Common myeloid progenitor, CD34-positive (primary cell): ENCODE results near the gene RAB14.
A peak's percentile ranks its signal among the peaks of the same experiment; 100 is the strongest.
"Not testable (repeated sequence)": the region's sequence is repeated elsewhere in the genome, so short reads cannot be mapped to it uniquely, and the experiment has no call there.

Source experiments
- CTCF ChIA-PET: fragments of 350-600 bp; sonication (Branson Sonifier 250); formaldehyde crosslinking; loops from one replicate; lab custom pipeline; 2021; ENCODE audit warnings: antibody characterized with exemption; lab: Charles Lee
- POLR2A ChIA-PET: fragments of 350-600 bp; sonication (Branson Sonifier 250); formaldehyde crosslinking; loops from one replicate; lab custom pipeline; 2021; ENCODE audit warnings: antibody characterized with exemption; lab: Charles Lee
- DNase-seq, 3 donors: peaks; one replicate each; pipeline versions ENCODE4 v3.0.0 to v3.0.0-alpha.2; 2013
- H3K27ac ChIP-seq, 2 experiments: 1 replicate in 1 of 2; 2 replicates in 1 of 2; pipeline ENCODE4 v1.7.0; 2013; ENCODE audit warnings: inconsistent platforms in 2 of 2, low read length in 2 of 2, mild to moderate bottlenecking in 2 of 2, low read depth in 1 of 2, moderate library complexity in 1 of 2; ENCODE audit not compliant: severe bottlenecking in 2 of 2, insufficient read depth in 1 of 2, poor library complexity in 1 of 2
- H3K27me3 ChIP-seq, 5 experiments: replicated peaks in 2 of 5; 1 replicate in 3 of 5; 2 replicates in 2 of 5; pipeline versions ENCODE4 v1.6.1 to v1.7.0; 2013; ENCODE audit warnings: low read length in 4 of 5, mild to moderate bottlenecking in 2 of 5, moderate library complexity in 2 of 5, inconsistent platforms in 1 of 5; ENCODE audit not compliant: insufficient read depth in 5 of 5, control insufficient read depth in 4 of 5
- H3K36me3 ChIP-seq, 4 experiments: 1 replicate in 2 of 4; 2 replicates in 2 of 4; pipeline versions ENCODE4 v1.6.1 to v1.7.0; 2013; ENCODE audit warnings: low read length in 3 of 4, control low read depth in 1 of 4, mild to moderate bottlenecking in 1 of 4; ENCODE audit not compliant: control insufficient read depth in 4 of 4, insufficient read depth in 4 of 4
- H3K4me1 ChIP-seq, 4 experiments: 1 replicate in 3 of 4; 2 replicates in 1 of 4; pipeline versions ENCODE4 v1.6.1 to v1.7.1; 2013; ENCODE audit warnings: low read length in 3 of 4, mild to moderate bottlenecking in 3 of 4, control low read depth in 1 of 4, inconsistent platforms in 1 of 4, moderate library complexity in 1 of 4; ENCODE audit not compliant: control insufficient read depth in 4 of 4, insufficient read depth in 4 of 4; ENCODE audit errors: control extremely low read depth in 1 of 4
- H3K4me3 ChIP-seq, 7 experiments: 1 replicate in 4 of 7; 2 replicates in 3 of 7; pipeline versions ENCODE4 v1.5.1 to v1.7.0; 2013; ENCODE audit warnings: mild to moderate bottlenecking in 7 of 7, low read length in 6 of 7, moderate library complexity in 6 of 7, inconsistent platforms in 2 of 7, low read depth in 2 of 7, control low read depth in 1 of 7; ENCODE audit not compliant: insufficient read depth in 4 of 7, control insufficient read depth in 1 of 7; ENCODE audit errors: extremely low read depth in 1 of 7
- H3K9me3 ChIP-seq, 5 experiments: 1 replicate in 4 of 5; 2 replicates in 1 of 5; pipeline versions ENCODE4 v1.6.1 to v1.7.1; 2013; ENCODE audit warnings: low read length in 4 of 5, mild to moderate bottlenecking in 2 of 5, inconsistent platforms in 1 of 5, low read depth in 1 of 5, moderate library complexity in 1 of 5; ENCODE audit not compliant: control insufficient read depth in 4 of 5, insufficient read depth in 2 of 5; ENCODE audit errors: control extremely low read depth in 1 of 5
- WGBS: methylation state at CpG from one replicate; pipeline ENCODE4 v1.1.5; 2013; ENCODE audit not compliant: insufficient coverage; 5-methylcytosine and 5-hydroxymethylcytosine counted together

Gene RAB14

GRCh38 chr9:121138973-121139372, 62.7 kb downstream of the RAB14 start:
- no peaks in the 10 kb centered on the region for H3K27me3 ChIP-seq
- no peaks in the 10 kb centered on the region for H3K4me1 ChIP-seq
- CTCF ChIA-PET: no interaction called here
- 80% methylated on average over 1 of the region's 3 CpGs for WGBS
- H3K9me3 ChIP-seq: no peaks in the 10 kb centered on the region
- POLR2A ChIA-PET: no interaction called here
- no peak for DNase-seq
- no peak overlapping the region for H3K27ac ChIP-seq
- H3K36me3 ChIP-seq: peaks cover 42 to 90% (median 74%) of the 10 kb centered on the region in 4 experiments
- no peak overlapping the region for H3K4me3 ChIP-seq

GRCh38 chr9:121138561-121138960, 63.1 kb downstream of the RAB14 start:
- Histone ChIP-seq H3K27ac (no peak overlapping the region), H3K4me3 (no peak overlapping the region), H3K4me1 (peaks cover 0 to under 1% (median 0%) of the 10 kb centered on the region in 4 experiments), H3K27me3 (no peaks in the 10 kb centered on the region), H3K36me3 (peaks cover 43 to 90% (median 72%) of the 10 kb centered on the region in 4 experiments), H3K9me3 (no peaks in the 10 kb centered on the region)
- POLR2A ChIA-PET: no interaction called here
- no peak for DNase-seq
- CTCF ChIA-PET: interaction anchor here (1.0 kb wide), 1 partner anchor 14 kb away, joined by 3 read pairs; no protein-coding TSS in a partner anchor

DNA sequence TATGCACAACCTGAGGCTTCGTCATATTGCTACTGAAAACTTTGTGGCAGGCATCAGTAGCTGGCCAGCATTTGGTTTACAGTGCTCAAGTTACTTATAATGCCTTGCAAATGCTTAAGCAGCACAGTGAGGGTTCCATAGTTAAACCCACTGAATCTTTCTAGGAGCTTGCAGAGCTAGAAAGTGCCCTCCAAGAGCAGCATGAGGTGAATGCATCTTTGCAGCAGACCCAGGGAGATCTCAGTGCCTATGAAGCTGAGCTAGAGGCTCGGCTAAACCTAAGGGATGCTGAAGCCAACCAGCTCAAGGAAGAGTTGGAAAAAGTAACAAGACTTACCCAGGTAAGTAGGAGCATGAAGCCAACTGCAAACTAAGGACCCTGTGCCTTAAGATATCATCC, 66.0 kb downstream of the RAB14 start:
- no peaks in the 10 kb centered on the region for H3K27me3 ChIP-seq
- POLR2A ChIA-PET: interaction anchor here (0.7 kb wide), 1 partner anchor 13 kb away, joined by 3 read pairs; no protein-coding TSS in a partner anchor
- WGBS: 100% methylated on average over 2 of the region's 2 CpGs
- H3K4me3 ChIP-seq: no peak overlapping the region
- peaks cover 29 to 67% (median 50%) of the 10 kb centered on the region in 4 experiments for H3K36me3 ChIP-seq
- peaks cover 0 to 13% (median 2%) of the 10 kb centered on the region in 4 experiments for H3K4me1 ChIP-seq
- CTCF ChIA-PET: interaction anchor here (1.3 kb wide), 1 partner anchor 12 kb away, joined by 4 read pairs; no protein-coding TSS in a partner anchor
- no peak for DNase-seq
- H3K9me3 ChIP-seq: peaks cover 0 to 3% (median 0%) of the 10 kb centered on the region in 5 experiments
- H3K27ac ChIP-seq: no peak overlapping the region

DNA sequence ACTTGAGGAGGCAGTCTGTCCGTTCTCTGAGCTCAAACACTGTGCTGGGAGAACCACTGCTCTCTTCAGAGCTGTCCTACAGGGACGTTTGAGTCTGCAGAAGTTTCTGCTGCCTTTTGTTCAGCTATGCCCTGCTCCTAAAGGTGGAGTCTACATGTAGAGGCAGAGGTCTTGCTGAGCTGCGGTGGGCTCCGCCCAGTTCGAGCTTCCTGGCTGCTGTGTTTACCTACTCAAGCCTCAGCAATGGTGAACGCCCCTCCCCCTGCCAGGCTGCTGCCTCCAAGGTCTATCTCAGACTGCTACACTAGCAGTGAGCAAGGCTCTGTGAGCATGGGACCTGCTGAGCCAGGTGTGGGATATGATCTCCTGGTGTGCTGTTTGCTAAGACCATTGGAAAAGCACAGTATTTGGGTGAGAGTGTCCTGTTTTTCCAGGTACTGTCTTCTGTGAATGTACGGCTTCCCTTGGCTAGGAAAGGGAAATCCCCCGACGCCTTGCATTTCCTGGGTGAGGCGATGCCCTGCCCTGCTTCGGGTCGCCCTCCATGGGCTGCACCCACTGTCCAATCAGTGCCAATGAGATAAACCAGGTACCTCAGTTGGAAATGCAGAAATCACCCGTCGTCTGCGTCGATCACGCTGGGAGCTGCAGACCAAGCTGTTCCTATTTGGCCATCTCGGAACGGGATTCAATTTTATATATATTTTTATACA, 68.4 kb downstream of the RAB14 start:
- Histone ChIP-seq H3K9me3 (peaks cover 0 to 3% (median 0%) of the 10 kb centered on the region in 5 experiments), H3K4me3 (peak overlapping the region in 2 of 7 experiments; percentile 5 to 28), H3K27me3 (no peaks in the 10 kb centered on the region), H3K27ac (peak overlapping the region in 1 of 2 experiments; percentile 47), H3K4me1 (peaks cover 0 to 13% (median 2%) of the 10 kb centered on the region in 4 experiments), H3K36me3 (peaks cover 15 to 46% (median 30%) of the 10 kb centered on the region in 4 experiments)
- CTCF ChIA-PET: interaction anchor here (0.8 to 2.2 kb wide), 6 partner anchors 9 to 36 kb away, joined by 3 to 7 read pairs (median 5); no protein-coding TSS in a partner anchor
- 70% methylated on average over 15 of the region's 19 CpGs for WGBS
- POLR2A ChIA-PET: no interaction called here
- peak in 2 of 3 donors; percentile 49 to 69 for DNase-seq

DNA sequence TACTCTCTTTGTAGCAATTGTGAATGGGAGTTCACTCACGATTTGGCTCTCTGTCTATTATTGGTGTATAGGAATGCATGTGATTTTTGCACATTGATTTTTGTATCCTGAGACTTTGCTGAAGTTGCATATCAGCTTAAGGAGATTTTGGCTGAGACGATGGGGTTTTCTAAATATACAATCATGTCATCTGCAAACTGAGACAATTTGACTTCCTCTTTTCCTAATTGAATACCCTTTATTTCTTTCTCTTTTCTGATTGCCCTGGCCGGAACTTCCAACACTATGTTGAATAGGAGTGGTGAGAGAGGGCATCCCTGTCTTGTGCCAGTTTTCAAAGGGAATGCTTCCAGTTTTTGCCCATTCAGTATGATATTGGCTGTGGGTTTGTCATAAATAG, 72.3 kb downstream of the RAB14 start:
- POLR2A ChIA-PET, H3K4me3 ChIP-seq, DNase-seq, CTCF ChIA-PET, H3K27me3 ChIP-seq, H3K9me3 ChIP-seq, H3K27ac ChIP-seq: not testable (repeated sequence)
- Histone ChIP-seq H3K36me3 (peaks cover 9 to 32% (median 23%) of the 10 kb centered on the region in 4 experiments), H3K4me1 (peaks cover under 1 to 18% (median 6%) of the 10 kb centered on the region in 4 experiments)
- 0% methylated on average over 1 of the region's 3 CpGs for WGBS
